ENCODE results near the gene FNDC3B. TPM values are rescaled to one million over a fixed set of nuclear protein-coding genes. Genes with fewer than 3 reads are reported as not detected.

Gene FNDC3B
- total RNA-seq, 1 experiment from 2014 or later: 48.6 TPM

DNA sequence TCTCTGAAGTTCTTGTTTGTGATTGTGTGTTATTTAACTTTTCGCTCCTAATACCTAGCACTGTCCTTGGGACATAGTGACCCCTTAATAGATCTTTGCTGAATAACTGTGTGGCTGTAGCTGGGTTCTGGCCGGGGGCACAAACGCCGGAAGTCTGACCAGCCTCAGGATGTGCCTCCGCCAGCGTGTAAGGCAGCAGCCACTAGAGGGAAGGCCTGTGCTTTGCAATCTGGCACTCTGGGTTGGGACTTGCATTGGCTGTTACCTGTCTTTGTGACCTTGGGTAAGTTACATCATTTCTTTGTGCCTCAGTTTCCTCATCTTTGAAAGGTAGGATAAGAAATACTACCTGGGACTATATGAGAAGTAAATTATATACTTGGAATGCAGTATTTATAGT, 250.2 kb downstream of the FNDC3B start:
- Histone ChIP-seq H2AFZ (ENCODE audit: low read length) (no peak overlapping the region), H3K9me3 (ENCODE audit: low read length) (no peaks in the 10 kb centered on the region), H3K79me2 (ENCODE audit: low read length) (no peaks in the 10 kb centered on the region), H3K4me3 (ENCODE audit: low read length) (no peak overlapping the region), H3K4me1 (ENCODE audit: insufficient read depth, low read length) (peaks cover 6% of the 10 kb centered on the region; the same call in 1 of the 2 replicates), H3K4me2 (ENCODE audit: low read length) (no peak overlapping the region), H3K27ac (ENCODE audit: low read length) (no peak overlapping the region), H3F3A (ENCODE audit: low read length, unreplicated experiment) (no peaks in the 10 kb centered on the region), H3K9ac (ENCODE audit: low read length) (no peak overlapping the region), H3K27me3 (ENCODE audit: low read length) (no peaks in the 10 kb centered on the region), H3K36me3 (ENCODE audit: low read depth, low read length) (peaks cover 32% of the 10 kb centered on the region), H4K20me1 (ENCODE audit: low read length) (peaks cover 4% of the 10 kb centered on the region; the same call in 1 of the 2 replicates), H3K9me2 (replicated peaks; ENCODE audit: low read length) (no peaks in the 10 kb centered on the region)
- ChIA-PET CTCF (no interaction called here), POLR2A (ENCODE audit: unreplicated experiment) (no interaction called here)
- TF ChIP-seq, protein P1, sequence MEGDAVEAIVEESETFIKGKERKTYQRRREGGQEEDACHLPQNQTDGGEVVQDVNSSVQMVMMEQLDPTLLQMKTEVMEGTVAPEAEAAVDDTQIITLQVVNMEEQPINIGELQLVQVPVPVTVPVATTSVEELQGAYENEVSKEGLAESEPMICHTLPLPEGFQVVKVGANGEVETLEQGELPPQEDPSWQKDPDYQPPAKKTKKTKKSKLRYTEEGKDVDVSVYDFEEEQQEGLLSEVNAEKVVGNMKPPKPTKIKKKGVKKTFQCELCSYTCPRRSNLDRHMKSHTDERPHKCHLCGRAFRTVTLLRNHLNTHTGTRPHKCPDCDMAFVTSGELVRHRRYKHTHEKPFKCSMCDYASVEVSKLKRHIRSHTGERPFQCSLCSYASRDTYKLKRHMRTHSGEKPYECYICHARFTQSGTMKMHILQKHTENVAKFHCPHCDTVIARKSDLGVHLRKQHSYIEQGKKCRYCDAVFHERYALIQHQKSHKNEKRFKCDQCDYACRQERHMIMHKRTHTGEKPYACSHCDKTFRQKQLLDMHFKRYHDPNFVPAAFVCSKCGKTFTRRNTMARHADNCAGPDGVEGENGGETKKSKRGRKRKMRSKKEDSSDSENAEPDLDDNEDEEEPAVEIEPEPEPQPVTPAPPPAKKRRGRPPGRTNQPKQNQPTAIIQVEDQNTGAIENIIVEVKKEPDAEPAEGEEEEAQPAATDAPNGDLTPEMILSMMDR (conservative IDR thresholded peaks at IDR 0.05; ENCODE audit: low read depth, low read length): peak; percentile 55
- TF ChIP-seq EZH2phosphoT487 (IDR thresholded peaks at IDR 0.05; ENCODE audit: borderline replicate concordance, low read length): no peak
- intact Hi-C loops (cut with micrococcal nuclease): no loop called here
- DNase-seq: no peak
- no TSS peak for BruUV-seq (replicated peaks)
- peak; percentile 70 for ATAC-seq

DNA sequence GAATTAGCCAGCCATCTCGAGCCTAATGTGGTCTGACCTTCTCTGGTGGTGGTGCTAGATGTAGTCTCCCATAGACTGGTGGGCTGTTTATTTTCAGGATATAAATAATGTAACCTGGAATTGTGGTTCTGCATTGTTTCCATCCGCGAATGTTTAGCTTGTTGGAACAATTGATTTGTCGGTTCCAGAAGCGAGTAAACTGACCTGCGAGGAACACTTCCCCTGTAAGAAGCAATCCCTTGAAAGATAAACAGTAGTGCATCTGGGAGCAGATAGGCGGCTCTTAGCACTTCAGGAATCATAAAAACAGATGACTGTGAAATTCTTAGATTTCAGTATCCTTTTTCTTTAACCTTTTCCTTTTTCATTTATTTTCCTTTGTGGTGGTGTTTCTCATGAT, 251.1 kb downstream of the FNDC3B start:
- no peak overlapping the region for H2AFZ ChIP-seq (ENCODE audit: low read length)
- no peak for ATAC-seq
- no peak overlapping the region for H3K4me3 ChIP-seq (ENCODE audit: low read length)
- H3K9ac ChIP-seq (ENCODE audit: low read length): no peak overlapping the region
- no peak overlapping the region for H3K27ac ChIP-seq (ENCODE audit: low read length)
- POLR2A ChIA-PET (ENCODE audit: unreplicated experiment): no interaction called here
- peaks cover 4% of the 10 kb centered on the region; the same call in 1 of the 2 replicates for H3K4me1 ChIP-seq (ENCODE audit: insufficient read depth, low read length)
- CTCF ChIA-PET: no interaction called here
- no peaks in the 10 kb centered on the region for H3K27me3 ChIP-seq (ENCODE audit: low read length)
- no peak for DNase-seq
- no peaks in the 10 kb centered on the region for H3F3A ChIP-seq (ENCODE audit: low read length, unreplicated experiment)
- H3K9me3 ChIP-seq (ENCODE audit: low read length): no peaks in the 10 kb centered on the region
- intact Hi-C loops (cut with micrococcal nuclease): no loop called here
- TF ChIP-seq EZH2 (IDR thresholded peaks at IDR 0.05; ENCODE audit: low read length, unreplicated experiment) (no peak), EZH2phosphoT487 (IDR thresholded peaks at IDR 0.05; ENCODE audit: borderline replicate concordance, low read length) (no peak)
- TF ChIP-seq, protein P1 (conservative IDR thresholded peaks at IDR 0.05; ENCODE audit: low read depth, low read length): no peak
- H3K9me2 ChIP-seq (replicated peaks; ENCODE audit: low read length): no peaks in the 10 kb centered on the region
- no TSS peak for BruUV-seq (replicated peaks)
- H4K20me1 ChIP-seq (ENCODE audit: low read length): peaks cover 4% of the 10 kb centered on the region; the same call in 1 of the 2 replicates
- no peak overlapping the region for H3K4me2 ChIP-seq (ENCODE audit: low read length)
- peaks cover 37% of the 10 kb centered on the region for H3K36me3 ChIP-seq (ENCODE audit: low read depth, low read length)
- no peaks in the 10 kb centered on the region for H3K79me2 ChIP-seq (ENCODE audit: low read length)

DNA sequence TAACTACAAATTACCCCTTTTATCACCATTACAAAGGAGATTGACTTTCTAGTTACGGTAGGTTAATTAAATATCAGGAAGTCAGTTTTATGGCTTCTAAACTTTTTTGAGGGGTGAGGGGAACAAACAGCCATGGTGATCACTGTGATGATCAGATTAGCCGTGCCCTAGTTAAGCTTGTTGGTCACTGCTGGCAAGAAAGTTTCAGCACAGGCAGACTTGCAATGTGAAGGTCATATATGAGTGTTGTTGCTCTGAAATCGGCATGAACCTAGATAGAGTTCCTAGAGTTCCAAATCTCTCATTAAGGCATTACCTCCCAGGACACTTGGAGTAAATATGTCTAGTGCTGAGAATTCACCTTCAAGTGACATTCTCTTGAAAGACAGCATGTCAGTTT, 252.3 kb downstream of the FNDC3B start:
- Histone ChIP-seq H3K4me2 (ENCODE audit: low read length) (no peak overlapping the region), H3K36me3 (ENCODE audit: low read depth, low read length) (peaks cover 37% of the 10 kb centered on the region), H3K9me2 (replicated peaks; ENCODE audit: low read length) (no peaks in the 10 kb centered on the region), H4K20me1 (ENCODE audit: low read length) (peaks cover 4% of the 10 kb centered on the region; the same call in 1 of the 2 replicates), H3K27ac (ENCODE audit: low read length) (no peak overlapping the region), H3K4me3 (ENCODE audit: low read length) (no peak overlapping the region), H3K9ac (ENCODE audit: low read length) (no peak overlapping the region), H3K4me1 (ENCODE audit: insufficient read depth, low read length) (no peaks in the 10 kb centered on the region), H3K9me3 (ENCODE audit: low read length) (no peaks in the 10 kb centered on the region), H3F3A (ENCODE audit: low read length, unreplicated experiment) (no peaks in the 10 kb centered on the region), H2AFZ (ENCODE audit: low read length) (no peak overlapping the region), H3K27me3 (ENCODE audit: low read length) (no peaks in the 10 kb centered on the region), H3K79me2 (ENCODE audit: low read length) (no peaks in the 10 kb centered on the region)
- ChIA-PET CTCF (no interaction called here), POLR2A (ENCODE audit: unreplicated experiment) (no interaction called here)
- no peak for DNase-seq
- no TSS peak for BruUV-seq (replicated peaks)
- intact Hi-C loops (cut with micrococcal nuclease): no loop called here
- no peak for ATAC-seq
- TF ChIP-seq EZH2phosphoT487 (IDR thresholded peaks at IDR 0.05; ENCODE audit: borderline replicate concordance, low read length) (no peak), EZH2 (IDR thresholded peaks at IDR 0.05; ENCODE audit: low read length, unreplicated experiment) (no peak)
- TF ChIP-seq, protein P1 (conservative IDR thresholded peaks at IDR 0.05; ENCODE audit: low read depth, low read length): no peak
